Left ventricle myocardium inferior (tissue), 1 donor: ENCODE data around the gene DPH6. TPM values are rescaled to one million over a fixed set of nuclear protein-coding genes. Genes with fewer than 3 reads are reported as not detected.

Source experiments
- DNase-seq: peaks from one replicate; pipeline ENCODE4 v3.0.0-alpha.2; 2020
- H3K27ac ChIP-seq: fragments of 200-600 bp; replicated peaks from 2 replicates; pipeline ENCODE4 v1.8.0; 2021
- H3K27me3 ChIP-seq: fragments of 200-600 bp; 2 replicates; pipeline ENCODE4 v1.8.0; 2021; ENCODE audit warnings: low read depth
- H3K36me3 ChIP-seq: fragments of 200-600 bp; 2 replicates; pipeline ENCODE4 v1.8.0; 2021
- H3K4me1 ChIP-seq: fragments of 200-600 bp; 2 replicates; pipeline ENCODE4 v1.8.0; 2021
- H3K4me3 ChIP-seq: fragments of 200-600 bp; 2 replicates; pipeline ENCODE4 v1.8.0; 2021; ENCODE audit warnings: mild to moderate bottlenecking, moderate library complexity
- H3K9me3 ChIP-seq: fragments of 200-600 bp; replicated peaks from 2 replicates; pipeline ENCODE4 v1.8.0; 2021
- CTCF ChIP-seq: fragments of 200-600 bp; IDR thresholded peaks from 2 replicates; pipeline ENCODE4 v1.8.0; 2021; ENCODE audit warnings: antibody characterized with exemption, mild to moderate bottlenecking, borderline replicate concordance
- intact Hi-C: fragments of 100-400 bp; cut with micrococcal nuclease; formaldehyde crosslinking; loops from one replicate; pipeline ENCODE4 v1.11.0; 2022
- total RNA-seq: library from RNA; stranded (reverse); fragmentation: NEBNext Ultra II Directional; extraction: Animal tissue kit (Norgen Biotek cat#: 25700); gene quantifications from one replicate; pipeline ENCODE4 v1.2.1, GENCODE V29; 2021
- donor health status: DM: no; HTN: yes; CAD: no; lungs with severe emphysema.

Gene DPH6
- total RNA-seq, 1 donor from 2014 or later = 13.9 TPM

- H3K4me1 ChIP-seq = peaks cover 9% of the 10 kb centered on the region
- intact Hi-C loops = no loop called here
- DNase-seq = no peak
These were observed 49.4 kb downstream of the DPH6 start for GRCh38 chr15:35496585-35496984.

GRCh38 chr15:35495080-35495479 is 50.9 kb downstream of the DPH6 start:
- H3K4me1 ChIP-seq = peaks cover 9% of the 10 kb centered on the region
- intact Hi-C loops = no loop called here
- no peak for DNase-seq
- no peaks in the 10 kb centered on the region for H3K36me3 ChIP-seq
- no peak overlapping the region for H3K4me3 ChIP-seq
- no peak for TF ChIP-seq CTCF
- H3K9me3 ChIP-seq = no peaks in the 10 kb centered on the region
- H3K27ac ChIP-seq = no peak overlapping the region
- no peaks in the 10 kb centered on the region for H3K27me3 ChIP-seq

More at GRCh38 chr15:35496585-35496984, 49.4 kb downstream of the DPH6 start:
- Histone ChIP-seq H3K27ac (no peak overlapping the region), H3K36me3 (no peaks in the 10 kb centered on the region), H3K4me3 (no peak overlapping the region), H3K27me3 (no peaks in the 10 kb centered on the region), H3K9me3 (no peaks in the 10 kb centered on the region)
- TF ChIP-seq CTCF = no peak

- Histone ChIP-seq H3K36me3 (peaks cover 7% of the 10 kb centered on the region), H3K4me1 (peaks cover 9% of the 10 kb centered on the region), H3K9me3 (peaks cover 15% of the 10 kb centered on the region), H3K27ac (no peak overlapping the region), H3K27me3 (no peaks in the 10 kb centered on the region), H3K4me3 (no peak overlapping the region)
- intact Hi-C loops = no loop called here
- no peak for DNase-seq
- TF ChIP-seq CTCF = no peak
These were observed 54.0 kb downstream of the DPH6 start for GRCh38 chr15:35491999-35492398.

- no peak for TF ChIP-seq CTCF
- Histone ChIP-seq H3K4me3 (no peak overlapping the region), H3K36me3 (peaks cover 13% of the 10 kb centered on the region), H3K4me1 (peaks cover 9% of the 10 kb centered on the region), H3K27ac (no peak overlapping the region), H3K27me3 (no peaks in the 10 kb centered on the region), H3K9me3 (peaks cover 23% of the 10 kb centered on the region)
- intact Hi-C loops = no loop called here
- DNase-seq = no peak
These were observed 54.8 kb downstream of the DPH6 start for GRCh38 chr15:35491173-35491572.

GRCh38 chr15:35490511-35490910 is 55.5 kb downstream of the DPH6 start:
- no peak overlapping the region for H3K4me3 ChIP-seq
- peaks cover 6% of the 10 kb centered on the region for H3K4me1 ChIP-seq
- peaks cover 25% of the 10 kb centered on the region for H3K9me3 ChIP-seq
- intact Hi-C loops = no loop called here
- DNase-seq = no peak
- H3K36me3 ChIP-seq = peaks cover 13% of the 10 kb centered on the region
- no peaks in the 10 kb centered on the region for H3K27me3 ChIP-seq
- no peak for TF ChIP-seq CTCF
- H3K27ac ChIP-seq = no peak overlapping the region

- Histone ChIP-seq H3K4me3 (no peak overlapping the region), H3K4me1 (no peaks in the 10 kb centered on the region), H3K9me3 (peaks cover 25% of the 10 kb centered on the region), H3K36me3 (peaks cover 19% of the 10 kb centered on the region), H3K27me3 (no peaks in the 10 kb centered on the region), H3K27ac (no peak overlapping the region)
- TF ChIP-seq CTCF = no peak
- DNase-seq = no peak
- intact Hi-C loops = no loop called here
These were observed 58.5 kb downstream of the DPH6 start for GRCh38 chr15:35487417-35487816.
